ENCODE data around the gene GTF2H1. TPM values are rescaled to one million over a fixed set of nuclear protein-coding genes. Genes with fewer than 3 reads are reported as not detected.

The GTF2H1 gene
- total and polyA plus RNA-seq, 7 donors = 14.5 to 39.2 (median 23.0) TPM

- no peak overlapping the region for H3K4me3 ChIP-seq
- DNase-seq (no peak), ATAC-seq (no peak)
- no peak for TF ChIP-seq CTCF (IDR thresholded peaks at IDR 0.05)
- no peak overlapping the region for H3K27ac ChIP-seq
- peaks cover 5 to 64% of the 10 kb centered on the region in 2 donors for H3K36me3 ChIP-seq (ENCODE audit: insufficient read depth in 1 of 2, low read depth in 1 of 2)
- H3K4me1 ChIP-seq = no peaks in the 10 kb centered on the region
- intact Hi-C loops (cut with DNase I) = loop anchor here in 1 of 2 donors (10.0 kb wide), 1 partner anchor 296 kb away; the partner anchor contains the start of gene SERGEF
- H3K27me3 ChIP-seq (ENCODE audit: insufficient read depth in 3 of 3, low read length in 2 of 3) = no peaks in the 10 kb centered on the region
- WGBS, 3 donors = 84 to 88% (median 86%) methylated on average over 6 of the region's 6 CpGs
- no peaks in the 10 kb centered on the region for H3K9me3 ChIP-seq
Measured at GRCh38 chr11:18310800-18311340, 11.5 kb upstream of the GTF2H1 start.

- no peak for TF ChIP-seq CTCF (IDR thresholded peaks at IDR 0.05)
- Histone ChIP-seq H3K9me3 (no peaks in the 10 kb centered on the region), H3K4me3 (no peak overlapping the region), H3K4me1 (no peaks in the 10 kb centered on the region), H3K36me3 (ENCODE audit: insufficient read depth in 1 of 2, low read depth in 1 of 2) (peaks cover 5 to 53% of the 10 kb centered on the region in 2 donors), H3K27me3 (ENCODE audit: insufficient read depth in 3 of 3, low read length in 2 of 3) (no peaks in the 10 kb centered on the region), H3K27ac (no peak overlapping the region)
- DNase-seq = no peak
- 67 to 81% (median 79%) methylated on average over 3 of the region's 3 CpGs for WGBS, 3 donors
- no peak for ATAC-seq
- intact Hi-C loops (cut with DNase I) = loop anchor here in 1 of 2 donors (10.0 kb wide), 1 partner anchor 297 kb away; the partner anchor contains the start of gene SERGEF
Measured at GRCh38 chr11:18312012-18312411, 10.4 kb upstream of the GTF2H1 start.

- intact Hi-C loops (cut with DNase I) = loop anchor here in 1 of 2 donors (10.0 kb wide), 1 partner anchor 298 kb away; the partner anchor contains the start of gene SERGEF
- TF ChIP-seq CTCF (IDR thresholded peaks at IDR 0.05) = no peak
- H3K27ac ChIP-seq = no peak overlapping the region
- no peaks in the 10 kb centered on the region for H3K4me1 ChIP-seq
- H3K27me3 ChIP-seq (ENCODE audit: insufficient read depth in 3 of 3, low read length in 2 of 3) = no peaks in the 10 kb centered on the region
- no peak for ATAC-seq
- 86 to 90% (median 90%) methylated on average over 2 of the region's 2 CpGs for WGBS, 3 donors
- DNase-seq = no peak
- H3K36me3 ChIP-seq (ENCODE audit: insufficient read depth in 1 of 2, low read depth in 1 of 2) = peaks cover 5 to 44% of the 10 kb centered on the region in 2 donors
- H3K4me3 ChIP-seq = no peak overlapping the region
- H3K9me3 ChIP-seq = no peaks in the 10 kb centered on the region
Measured at GRCh38 chr11:18312663-18313420, 9.5 kb upstream of the GTF2H1 start.

- Histone ChIP-seq H3K27me3 (ENCODE audit: insufficient read depth in 3 of 3, low read length in 2 of 3) (no peaks in the 10 kb centered on the region), H3K4me3 (no peak overlapping the region), H3K27ac (no peak overlapping the region), H3K4me1 (no peaks in the 10 kb centered on the region), H3K9me3 (no peaks in the 10 kb centered on the region), H3K36me3 (ENCODE audit: insufficient read depth in 1 of 2, low read depth in 1 of 2) (peaks cover 3 to 31% of the 10 kb centered on the region in 2 donors)
- ATAC-seq (peak in 1 of 4 donors; percentile 50), DNase-seq (no peak)
- intact Hi-C loops (cut with DNase I) = loop anchor here in 1 of 2 donors (10.0 kb wide), 1 partner anchor 299 kb away; the partner anchor contains the start of gene SERGEF
- 73 to 81% (median 74%) methylated on average over 10 of the region's 10 CpGs for WGBS, 3 donors
- TF ChIP-seq CTCF (IDR thresholded peaks at IDR 0.05) = no peak
Measured at GRCh38 chr11:18313965-18314763, 8.2 kb upstream of the GTF2H1 start.
